RWPE1 (cell line): ENCODE data around the gene MSL3B.

Source experiments
- CTCF ChIA-PET: fragments of 350-600 bp; sonication (Branson Sonifier 250); formaldehyde crosslinking; extraction: SDS; loops from one replicate; lab custom pipeline; 2021; lab: Yijun Ruan, JAX
- POLR2A ChIA-PET: fragments of 400-600 bp; formaldehyde crosslinking; extraction: SDS; loops from one replicate; lab custom pipeline; 2020; ENCODE audit warnings: antibody characterized with exemption; ENCODE audit not compliant: low non-redundant PET; lab: Yijun Ruan, JAX
- DNase-seq: peaks from one replicate; pipeline ENCODE4 v3.0.0; 2012; ENCODE audit warnings: low spot score
- H3K27ac ChIP-seq: fragments of 450-650 bp; 2 replicates; pipeline ENCODE4 v1.5.1; 2017
- CTCF ChIP-seq: fragments of 450-650 bp; conservative IDR thresholded peaks from 2 replicates; pipeline ENCODE4 v1.5.1; 2017; ENCODE audit warnings: low read depth, mild to moderate bottlenecking

The MSL3B gene

GRCh38 chr2:233819884-233820773 is 48.1 kb downstream of the MSL3B start:
- TF ChIP-seq CTCF, result no peak
- DNase-seq, result no peak
- no peak overlapping the region for H3K27ac ChIP-seq
- CTCF ChIA-PET, result interaction anchor here (0.6 kb wide), 1 partner anchor 449 kb away, joined by 3 read pairs; no protein-coding TSS in a partner anchor
- POLR2A ChIA-PET, result no interaction called here

- DNase-seq, result no peak
- POLR2A ChIA-PET, result no interaction called here
- no peak for TF ChIP-seq CTCF
- no peak overlapping the region for H3K27ac ChIP-seq
- CTCF ChIA-PET, result no interaction called here
These were observed 49.3 kb downstream of the MSL3B start for GRCh38 chr2:233818639-233819621.

GRCh38 chr2:233817995-233818638 is 50.1 kb downstream of the MSL3B start:
- POLR2A ChIA-PET, result no interaction called here
- no peak for DNase-seq
- no peak for TF ChIP-seq CTCF
- CTCF ChIA-PET, result no interaction called here
- no peak overlapping the region for H3K27ac ChIP-seq

GRCh38 chr2:233817361-233817911 is 50.8 kb downstream of the MSL3B start:
- CTCF ChIA-PET, result no interaction called here
- H3K27ac ChIP-seq, result no peak overlapping the region
- POLR2A ChIA-PET, result no interaction called here
- TF ChIP-seq CTCF, result no peak
- no peak for DNase-seq

GRCh38 chr2:233816771-233817170 is 51.4 kb downstream of the MSL3B start:
- no peak overlapping the region for H3K27ac ChIP-seq
- ChIA-PET CTCF (no interaction called here), POLR2A (no interaction called here)
- no peak for DNase-seq
- no peak for TF ChIP-seq CTCF
